GM12872 (cell line): ENCODE measurements around the gene DCUN1D2.

Experiments
- TF ChIP-seq, protein P1 (sequence below): IDR thresholded peaks from 3 replicates; pipeline ENCODE4 v1.5.1; 2011; ENCODE audit warnings: low read depth, mild to moderate bottlenecking, low read length, moderate library complexity; ENCODE audit not compliant: insufficient read depth

Gene DCUN1D2

DNA sequence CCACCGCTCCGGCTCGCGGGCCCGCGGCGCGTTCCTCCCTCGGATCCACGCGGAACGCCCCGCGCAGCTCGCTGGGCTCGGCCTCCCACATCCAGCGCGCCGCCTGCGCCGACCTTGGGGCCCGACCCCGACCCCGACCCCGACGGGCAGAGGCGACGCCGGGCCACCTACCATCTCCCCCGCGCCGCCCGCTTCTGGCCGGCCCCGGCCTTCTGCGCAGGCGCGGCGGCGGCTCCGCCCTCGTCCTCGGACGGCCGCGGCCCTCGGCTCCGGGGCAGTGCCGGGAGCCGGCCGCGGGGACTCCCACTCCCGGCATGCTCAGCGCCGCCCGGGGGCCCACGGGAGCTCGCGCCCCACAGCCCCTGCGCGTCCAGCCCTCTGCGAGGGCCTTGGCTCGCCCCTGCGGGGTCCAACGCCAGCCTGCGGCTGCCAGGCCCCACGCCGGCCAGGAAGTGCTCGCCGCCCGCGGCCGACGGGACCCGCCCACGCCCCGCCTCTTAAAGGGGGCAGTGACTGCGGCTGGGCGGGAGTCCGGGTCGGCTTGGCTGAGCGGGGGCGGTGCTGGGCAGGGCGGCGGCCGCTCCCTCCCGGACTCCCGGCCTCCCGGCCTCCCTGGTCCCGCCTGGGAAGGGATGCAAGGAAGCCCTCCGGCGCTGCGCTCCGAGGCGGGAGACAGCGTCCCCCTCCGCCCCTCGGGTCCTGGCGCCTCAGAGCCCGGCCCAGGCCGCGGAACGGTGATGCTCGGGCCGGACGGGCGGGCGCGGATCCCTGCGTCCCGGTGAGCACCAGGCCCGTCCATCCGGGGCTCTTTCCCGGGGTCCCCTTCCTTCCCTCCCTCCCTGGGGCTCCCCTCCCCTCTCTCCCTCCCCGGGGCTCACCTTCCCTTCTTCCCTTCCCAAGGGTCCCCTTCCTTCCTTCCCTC is at the start of gene DCUN1D2:
DCUN1D2 (minus strand) TSS at position 216 of the 922 bp plus-strand sequence; CDS start at position 174, 42 bp downstream.
- TF ChIP-seq, protein P1, sequence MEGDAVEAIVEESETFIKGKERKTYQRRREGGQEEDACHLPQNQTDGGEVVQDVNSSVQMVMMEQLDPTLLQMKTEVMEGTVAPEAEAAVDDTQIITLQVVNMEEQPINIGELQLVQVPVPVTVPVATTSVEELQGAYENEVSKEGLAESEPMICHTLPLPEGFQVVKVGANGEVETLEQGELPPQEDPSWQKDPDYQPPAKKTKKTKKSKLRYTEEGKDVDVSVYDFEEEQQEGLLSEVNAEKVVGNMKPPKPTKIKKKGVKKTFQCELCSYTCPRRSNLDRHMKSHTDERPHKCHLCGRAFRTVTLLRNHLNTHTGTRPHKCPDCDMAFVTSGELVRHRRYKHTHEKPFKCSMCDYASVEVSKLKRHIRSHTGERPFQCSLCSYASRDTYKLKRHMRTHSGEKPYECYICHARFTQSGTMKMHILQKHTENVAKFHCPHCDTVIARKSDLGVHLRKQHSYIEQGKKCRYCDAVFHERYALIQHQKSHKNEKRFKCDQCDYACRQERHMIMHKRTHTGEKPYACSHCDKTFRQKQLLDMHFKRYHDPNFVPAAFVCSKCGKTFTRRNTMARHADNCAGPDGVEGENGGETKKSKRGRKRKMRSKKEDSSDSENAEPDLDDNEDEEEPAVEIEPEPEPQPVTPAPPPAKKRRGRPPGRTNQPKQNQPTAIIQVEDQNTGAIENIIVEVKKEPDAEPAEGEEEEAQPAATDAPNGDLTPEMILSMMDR = no peak

DNA sequence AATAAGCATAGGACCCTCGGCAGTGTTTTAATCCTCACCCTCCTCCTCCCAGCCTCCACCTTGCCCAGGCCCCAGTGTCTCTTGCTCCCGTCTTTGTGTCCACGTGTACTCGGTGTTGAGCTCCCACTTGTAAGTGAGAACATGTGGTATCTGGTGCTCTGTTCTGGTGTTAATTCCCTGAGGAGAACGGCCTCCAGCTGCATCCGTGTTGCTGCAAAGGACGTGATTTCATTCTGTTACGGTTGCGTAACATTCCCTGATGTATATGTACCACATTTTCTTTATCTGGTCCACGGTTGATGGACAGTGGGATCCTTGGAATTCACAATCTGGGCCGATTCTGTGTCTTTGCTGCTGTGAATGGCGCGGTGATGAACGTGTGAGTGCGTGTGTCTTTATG is 49.3 kb upstream of the DCUN1D2 start:
- TF ChIP-seq, protein P1 = no peak

DNA sequence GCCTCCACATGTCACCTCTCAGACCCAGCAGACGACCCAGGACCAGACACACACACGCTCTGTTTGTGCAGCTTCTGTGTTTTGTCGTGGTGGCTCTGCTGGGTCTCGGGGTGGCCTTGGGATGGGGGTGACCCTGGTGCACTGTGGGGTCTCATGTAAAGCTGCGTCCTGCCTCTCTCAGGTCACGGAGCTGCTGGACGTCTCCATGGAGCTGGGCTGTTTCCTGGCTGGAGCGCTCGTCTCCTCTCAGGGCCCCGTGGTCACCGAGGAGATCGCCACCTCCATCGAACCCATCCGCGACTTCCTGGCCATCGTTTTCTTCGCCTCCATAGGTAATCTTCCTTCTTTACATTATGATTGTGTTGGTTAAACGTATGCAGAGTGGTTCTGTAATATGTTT is 48.7 kb upstream of the DCUN1D2 start:
- TF ChIP-seq, protein P1 = no peak

DNA sequence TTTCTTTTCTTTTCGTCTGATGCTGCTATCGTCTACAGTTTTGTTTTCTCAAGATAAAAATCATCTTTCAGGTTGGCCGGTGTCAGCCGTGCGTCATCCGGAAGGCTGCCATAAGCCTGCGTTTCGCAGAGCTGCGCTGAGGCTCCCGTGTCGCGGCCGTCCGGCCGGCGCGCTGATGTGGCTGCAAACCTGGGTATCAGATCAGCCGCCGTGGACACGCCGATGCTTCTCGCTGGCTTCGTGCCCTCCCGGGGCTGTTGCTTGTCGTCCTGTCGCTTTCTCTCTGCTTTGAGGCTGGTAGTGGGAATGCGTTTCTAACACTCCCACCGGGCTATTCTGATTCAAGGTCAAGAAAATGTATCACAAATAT is 48.2 kb upstream of the DCUN1D2 start:
- TF ChIP-seq, protein P1 = no peak

DNA sequence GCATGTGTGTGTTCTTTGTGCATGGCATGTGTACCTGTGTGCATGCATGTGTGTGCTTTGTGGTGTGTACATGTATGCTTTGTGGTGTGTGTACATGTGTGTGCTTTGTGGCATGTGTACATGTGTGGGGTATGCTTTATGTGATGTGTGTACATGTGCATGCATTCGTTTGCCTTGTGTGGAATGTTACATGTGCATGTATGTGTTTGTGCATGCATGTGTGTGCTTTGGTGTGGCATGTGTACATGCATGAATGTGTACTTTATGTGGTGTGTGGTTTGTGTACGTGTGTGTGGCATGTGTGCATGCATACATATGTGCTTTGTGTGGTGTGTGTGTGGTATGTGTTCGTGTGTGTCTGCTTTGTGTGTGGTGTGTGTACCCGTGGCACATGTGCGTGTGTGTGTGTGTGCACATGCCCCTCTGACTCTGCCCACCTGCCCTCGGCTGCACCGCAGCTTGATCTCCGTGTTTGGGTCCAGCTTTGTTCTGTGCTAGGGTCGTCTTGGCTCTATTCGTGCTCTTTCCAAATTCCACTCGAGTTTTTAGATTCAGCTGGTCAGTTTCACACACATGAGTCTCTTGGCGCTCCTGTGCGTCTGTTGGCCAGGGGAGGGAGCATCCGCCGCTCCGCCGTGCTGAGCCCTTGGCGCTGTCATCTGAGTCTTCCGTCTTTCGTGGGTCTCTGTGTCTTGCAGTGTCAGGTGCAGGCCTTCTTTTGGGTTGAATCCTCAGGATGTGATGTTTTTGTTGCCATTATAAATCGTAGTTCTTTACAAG is 47.6 kb upstream of the DCUN1D2 start:
- TF ChIP-seq, protein P1 = no peak

DNA sequence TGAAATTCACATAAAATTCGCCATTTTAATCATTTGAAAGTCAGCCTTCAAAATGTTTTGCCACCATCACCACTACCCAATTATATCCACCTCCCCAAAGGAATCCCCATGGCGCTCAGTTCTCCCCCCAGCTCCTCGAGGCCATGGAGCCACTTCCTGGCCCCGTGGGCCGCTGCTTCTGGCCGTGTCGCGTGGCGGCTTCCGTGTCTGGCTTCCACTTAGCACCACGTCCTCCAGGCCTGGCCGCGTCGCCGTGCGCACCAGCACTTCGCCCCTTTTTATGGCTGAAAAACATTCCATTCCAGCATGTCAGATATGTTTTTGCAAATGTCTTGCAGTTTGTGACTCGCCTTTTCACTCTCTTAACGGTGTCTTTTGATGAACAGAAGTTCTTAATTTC is 46.7 kb upstream of the DCUN1D2 start:
- TF ChIP-seq, protein P1 = no peak

DNA sequence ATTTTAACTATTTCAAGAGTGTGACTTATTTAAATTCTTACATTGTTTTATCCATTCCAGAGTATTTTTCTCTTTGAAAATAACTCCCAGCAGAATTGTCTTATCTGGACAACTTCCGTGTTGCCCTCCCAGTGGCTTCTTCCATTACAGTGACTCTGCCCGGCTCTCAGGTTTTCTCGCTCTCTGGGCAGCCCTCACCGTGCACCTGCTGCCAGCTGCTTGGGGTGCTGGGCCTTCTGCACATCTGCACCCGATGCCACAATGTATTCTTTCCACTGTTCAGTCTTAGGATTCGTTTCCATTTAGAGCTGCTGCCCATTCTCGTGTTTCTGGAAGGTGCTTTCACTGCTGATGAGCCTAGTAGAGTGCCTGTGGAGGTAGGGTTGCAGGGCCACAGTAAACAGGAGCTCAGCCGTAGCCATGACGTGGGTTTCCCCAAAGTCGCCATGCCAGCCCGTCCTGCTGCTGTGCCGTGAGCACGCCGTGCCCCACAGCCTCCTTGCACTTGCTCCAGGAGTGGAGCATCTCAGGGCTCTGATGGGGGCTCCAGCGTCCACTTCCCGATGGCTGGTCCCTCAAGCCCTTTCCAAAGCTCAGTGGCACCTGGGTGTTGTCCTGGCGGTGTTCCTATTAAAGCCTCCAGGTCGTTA is 46.1 kb upstream of the DCUN1D2 start:
- TF ChIP-seq, protein P1 = no peak
